H1 (cell line): ENCODE results near the gene GKN2. TPM values are rescaled to one million over a fixed set of nuclear protein-coding genes. Genes with fewer than 3 reads are reported as not detected.

Source experiments
- CTCF ChIA-PET: fragments of 300-600 bp; sonication (Branson Sonifier 250); formaldehyde crosslinking; loops from one replicate; lab custom pipeline; 2021; ENCODE audit not compliant: partially characterized antibody; lab: Charles Lee
- POLR2A ChIA-PET: fragments of 300-600 bp; sonication (Branson Sonifier 250); formaldehyde crosslinking; loops from one replicate; lab custom pipeline; 2021; ENCODE audit warnings: inconsistent platforms; ENCODE audit not compliant: partially characterized antibody; lab: Charles Lee
- DNase-seq, 2 experiments: peaks; one replicate each; pipeline versions ENCODE4 v3.0.0 to v3.0.0-alpha.2; 2010 to 2022; ENCODE audit warnings: low spot score in 2 of 2, low read depth in 1 of 2, mixed read lengths in 1 of 2
- FAIRE-seq: peaks from 2 replicates; lab custom pipeline; 2011; peaks lifted over from hg19 to GRCh38; lab: Jason Lieb, UNC
- H2AFZ ChIP-seq: 2 replicates; pipeline ENCODE4 v1.8.1; 2012; ENCODE audit warnings: low read length, inconsistent platforms
- H2AK5ac ChIP-seq: 2 replicates; pipeline ENCODE4 v1.6.1; 2013; ENCODE audit warnings: low read depth, low read length
- H2BK120ac ChIP-seq: replicated peaks from 2 replicates; pipeline ENCODE3; 2013; ENCODE audit warnings: low read depth, low read length, inconsistent platforms
- H2BK12ac ChIP-seq: 2 replicates; pipeline ENCODE4 v1.6.1; 2013; ENCODE audit warnings: low read depth, low read length
- H2BK15ac ChIP-seq: 2 replicates; pipeline ENCODE4 v1.6.1; 2013; ENCODE audit warnings: low read length
- H2BK20ac ChIP-seq: 2 replicates; pipeline ENCODE4 v1.6.1; 2013; ENCODE audit warnings: low read length
- H2BK5ac ChIP-seq: 2 replicates; pipeline ENCODE4 v1.6.1; 2013; ENCODE audit warnings: low read depth, low read length
- H3K14ac ChIP-seq: 2 replicates; pipeline ENCODE4 v1.6.1; 2013; ENCODE audit warnings: inconsistent platforms; ENCODE audit not compliant: insufficient read length
- H3K18ac ChIP-seq: 2 replicates; pipeline ENCODE4 v1.6.1; 2013; ENCODE audit warnings: low read length; ENCODE audit errors: extremely low read depth
- H3K23ac ChIP-seq: 2 replicates; pipeline ENCODE4 v1.6.1; 2013; ENCODE audit warnings: inconsistent platforms; ENCODE audit not compliant: insufficient read length
- H3K23me2 ChIP-seq: 2 replicates; pipeline ENCODE4 v1.6.1; 2013; ENCODE audit warnings: low read depth, low read length
- H3K27ac ChIP-seq: 2 replicates; pipeline ENCODE4 v1.6.1; 2011; ENCODE audit warnings: low read depth, low read length, inconsistent platforms
- H3K27me3 ChIP-seq, 4 experiments: replicated peaks in 1 of 4; 1 replicate in 1 of 4; 2 replicates in 3 of 4; pipeline versions ENCODE4 v1.6.1 to v1.8.1; 2011 to 2013; ENCODE audit warnings: low read length in 3 of 4, mild to moderate bottlenecking in 3 of 4, inconsistent platforms in 2 of 4, mixed read lengths in 2 of 4, moderate library complexity in 1 of 4; ENCODE audit not compliant: control insufficient read depth in 3 of 4, insufficient read depth in 3 of 4; ENCODE audit errors: extremely low read depth in 1 of 4
- H3K36me3 ChIP-seq, 4 experiments: 2 replicates each; pipeline versions ENCODE4 v1.6.1 to v1.8.1; 2011 to 2013; ENCODE audit warnings: mild to moderate bottlenecking in 4 of 4, low read length in 3 of 4, moderate library complexity in 2 of 4, control low read depth in 1 of 4, inconsistent platforms in 1 of 4; ENCODE audit not compliant: insufficient read depth in 4 of 4, control insufficient read depth in 2 of 4
- H3K4ac ChIP-seq: replicated peaks from 2 replicates; pipeline ENCODE3; 2013; ENCODE audit warnings: low read length, low read depth, mixed read lengths, inconsistent platforms; ENCODE audit not compliant: insufficient read length
- H3K4me1 ChIP-seq, 4 experiments: replicated peaks in 1 of 4; 1 replicate in 1 of 4; 2 replicates in 3 of 4; pipeline versions ENCODE4 v1.6.1 to v1.8.1; 2011 to 2013; ENCODE audit warnings: low read length in 3 of 4, inconsistent platforms in 2 of 4, mixed read lengths in 1 of 4; ENCODE audit not compliant: insufficient read depth in 4 of 4, control insufficient read depth in 3 of 4
- H3K4me2 ChIP-seq, 2 experiments: 2 replicates each; pipeline versions ENCODE4 v1.6.1 to v1.8.1; 2011 to 2013; ENCODE audit warnings: low read depth in 2 of 2, low read length in 2 of 2, control low read depth in 1 of 2, inconsistent platforms in 1 of 2, mild to moderate bottlenecking in 1 of 2; ENCODE audit not compliant: insufficient read depth in 1 of 2
- H3K4me3 ChIP-seq, 4 experiments: fragments of 200-600, 300-600 bp in 1 of 4; sonication (generic), shearing (Covaris generic), sonication (Bioruptor Twin) in 1 of 4; 2 replicates each; pipeline versions ENCODE4 v1.5.1 to v1.8.1; 2011 to 2016; ENCODE audit warnings: low read length in 4 of 4, low read depth in 3 of 4, control low read depth in 2 of 4, inconsistent platforms in 2 of 4, mild to moderate bottlenecking in 2 of 4, mixed read lengths in 1 of 4, moderate library complexity in 1 of 4; ENCODE audit not compliant: insufficient read depth in 2 of 4; ENCODE audit errors: extremely low read depth in 1 of 4
- H3K56ac ChIP-seq: replicated peaks from 2 replicates; pipeline ENCODE3; 2013; ENCODE audit warnings: low read depth, mild to moderate bottlenecking, mixed read lengths, low read length, inconsistent platforms; ENCODE audit not compliant: insufficient read length
- H3K79me1 ChIP-seq: 2 replicates; pipeline ENCODE4 v1.6.1; 2013; ENCODE audit warnings: low read depth, low read length, control low read depth
- H3K79me2 ChIP-seq, 2 experiments: 2 replicates each; pipeline versions ENCODE4 v1.6.1 to v1.8.1; 2012 to 2013; ENCODE audit warnings: low read length in 2 of 2, mild to moderate bottlenecking in 2 of 2, inconsistent platforms in 1 of 2; ENCODE audit not compliant: insufficient read depth in 2 of 2, control insufficient read depth in 1 of 2
- H3K9ac ChIP-seq, 4 experiments: replicated peaks in 1 of 4; 1 replicate in 1 of 4; 2 replicates in 3 of 4; pipeline versions ENCODE4 v1.6.1 to v1.8.1; 2011 to 2013; ENCODE audit warnings: low read depth in 3 of 4, low read length in 3 of 4, control low read depth in 2 of 4, mild to moderate bottlenecking in 2 of 4, moderate library complexity in 2 of 4, inconsistent platforms in 1 of 4; ENCODE audit errors: extremely low read depth in 1 of 4
- H3K9me3 ChIP-seq, 2 experiments: 2 replicates each; pipeline versions ENCODE4 v1.6.1 to v1.8.1; 2012 to 2013; ENCODE audit warnings: mild to moderate bottlenecking in 2 of 2, moderate library complexity in 2 of 2, control low read depth in 1 of 2, inconsistent platforms in 1 of 2, low read depth in 1 of 2, low read length in 1 of 2, mixed read lengths in 1 of 2; ENCODE audit not compliant: insufficient read depth in 2 of 2
- H4K20me1 ChIP-seq, 2 experiments: replicated peaks in 1 of 2; 2 replicates each; pipeline versions ENCODE3 to v1.8.1; 2011 to 2013; ENCODE audit warnings: inconsistent platforms in 2 of 2, low read length in 2 of 2, mild to moderate bottlenecking in 1 of 2; ENCODE audit not compliant: insufficient read depth in 2 of 2, control insufficient read depth in 1 of 2
- H4K5ac ChIP-seq: 2 replicates; pipeline ENCODE4 v1.6.1; 2013; ENCODE audit warnings: low read length, low read depth, mixed read lengths, inconsistent platforms; ENCODE audit not compliant: insufficient read length
- H4K8ac ChIP-seq: 2 replicates; pipeline ENCODE4 v1.8.0; 2013; ENCODE audit warnings: mild to moderate bottlenecking, moderate library complexity, low read length, inconsistent platforms; ENCODE audit not compliant: insufficient read depth; ENCODE audit errors: extremely low read depth
- H4K91ac ChIP-seq: replicated peaks from 2 replicates; pipeline ENCODE3; 2013; ENCODE audit warnings: low read length, mixed read lengths, inconsistent platforms; ENCODE audit not compliant: insufficient read length
- ATF2 ChIP-seq: IDR thresholded peaks from 2 replicates; pipeline ENCODE4 v1.6.1; 2012; ENCODE audit warnings: low read length, inconsistent platforms
- BCL11A ChIP-seq, 2 experiments: IDR thresholded peaks; one replicate each; pipeline ENCODE4 v1.6.1; 2011; ENCODE audit warnings: low read depth in 2 of 2, low read length in 2 of 2, mild to moderate bottlenecking in 2 of 2
- BRCA1 ChIP-seq: IDR thresholded peaks from 2 replicates; pipeline ENCODE4 v1.6.1; 2012; ENCODE audit warnings: low read depth, low read length, improper control_type of control experiment
- CBX8 ChIP-seq: fragments of 300-800, 300-1000 bp; sonication (generic); IDR thresholded peaks from 2 replicates; pipeline ENCODE4 v1.7.1; 2016; ENCODE audit warnings: low read depth, low read length, borderline replicate concordance
- CHD2 ChIP-seq: IDR thresholded peaks from 2 replicates; pipeline ENCODE4 v1.6.1; 2012; ENCODE audit warnings: low read length, improper control_type of control experiment
- JUND ChIP-seq: IDR thresholded peaks from 2 replicates; pipeline ENCODE4 v1.6.1; 2011; ENCODE audit warnings: mild to moderate bottlenecking, improper control_type of control experiment, low read length
- KDM4A ChIP-seq: IDR thresholded peaks from one replicate; pipeline ENCODE4 v1.7.1; 2012; ENCODE audit warnings: low read depth, mild to moderate bottlenecking, moderate library complexity, low read length, inconsistent platforms; ENCODE audit not compliant: severe bottlenecking
- KDM5A ChIP-seq: fragments of 200-600 bp; IDR thresholded peaks from 2 replicates; pipeline ENCODE4 v1.7.1; 2012; ENCODE audit warnings: mild to moderate bottlenecking, low read length, inconsistent platforms, mixed read lengths
- NANOG ChIP-seq: IDR thresholded peaks from 2 replicates; pipeline ENCODE4 v1.6.1; 2011; ENCODE audit warnings: low read length, low read depth, mild to moderate bottlenecking, inconsistent platforms; ENCODE audit not compliant: insufficient read depth, poor library complexity, severe bottlenecking
- POLR2AphosphoS5 ChIP-seq: IDR thresholded peaks from 2 replicates; pipeline ENCODE4 v1.6.1; 2011; ENCODE audit warnings: low read depth, low read length
- TAF1 ChIP-seq: IDR thresholded peaks from 2 replicates; pipeline ENCODE4 v1.6.1; 2011; ENCODE audit warnings: mild to moderate bottlenecking, low read depth, low read length
- USF2 ChIP-seq: IDR thresholded peaks from 2 replicates; pipeline ENCODE4 v1.6.1; 2011; ENCODE audit warnings: low read length, improper control_type of control experiment
- WGBS, 2 experiments: shearing (Covaris generic) in 1 of 2; methylation state at CpG; one replicate each; pipeline versions ENCODE4 v1.1.6 to v1.1.7; 2013 to 2015; ENCODE audit warnings: low lambda C conversion rate in 2 of 2, mixed read lengths in 2 of 2, inconsistent platforms in 1 of 2, low coverage in 1 of 2, missing lambda C conversion rate in 1 of 2; ENCODE audit not compliant: insufficient replicate concordance in 2 of 2, insufficient coverage in 1 of 2, insufficient read length in 1 of 2; ENCODE audit errors: extremely low coverage in 1 of 2, missing lambda C conversion rate in 1 of 2; 5-methylcytosine and 5-hydroxymethylcytosine counted together
- polyA plus RNA-seq, 7 experiments: library from polyadenylated mRNA; depleted of rRNA in 3 of 7; stranded (reverse) in 5 of 7; unstranded in 2 of 7; fragments of >200 nt in 5 of 7; fragments of 200-250 nt in 2 of 7; gene quantifications; 1 replicate in 5 of 7; 2 replicates in 1 of 7; 4 replicates in 1 of 7; pipeline versions ENCODE4 v1.2.1 to v1.2.3, GENCODE V29; 2011 to 2013; ENCODE audit warnings: missing spikeins in 2 of 7, mixed read lengths in 2 of 7
- total RNA-seq: library from RNA; stranded (reverse); fragmentation: NEBNext Ultra II Directional; extraction: Animal tissue kit (Norgen Biotek cat#: 25700); gene quantifications from 2 replicates; pipeline ENCODE4 v1.2.1, GENCODE V29; 2021

Gene GKN2
- total and polyA plus RNA-seq, 2 of the 8 experiments (the other 6 are each of a cell fraction or from before 2014, with no cell fraction given): not detected

DNA sequence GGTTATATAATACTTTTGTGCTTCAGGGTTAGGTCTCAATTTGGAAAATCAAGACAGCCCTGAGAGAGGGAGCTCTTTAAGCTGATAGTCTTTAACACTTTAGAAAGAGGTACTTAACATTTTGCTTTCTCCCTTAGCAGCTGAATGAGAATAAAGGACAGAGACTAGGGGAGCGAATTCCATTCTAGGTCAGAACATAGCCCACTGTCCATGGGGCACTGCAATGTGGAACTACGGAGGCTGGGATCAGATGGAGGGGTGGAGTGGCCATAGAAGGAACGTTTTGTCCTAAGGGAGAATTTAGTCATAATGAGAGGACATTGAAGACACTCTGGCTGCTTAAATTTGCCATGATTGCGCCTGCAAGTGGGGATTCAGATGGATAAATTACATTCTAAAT, 794 bp downstream of the GKN2 start:
- DNase-seq (no peak), FAIRE-seq (peak; percentile 42)
- no peak overlapping the region for H3K27ac ChIP-seq
- no peaks in the 10 kb centered on the region for H3K79me2 ChIP-seq
- H3K27me3 ChIP-seq: peaks cover 0 to 1% (median 0%) of the 10 kb centered on the region in 4 experiments; a peak in 1 of 7 replicates
- no peak overlapping the region for H2AK5ac ChIP-seq
- 58% methylated on average over 4 of the region's 4 CpGs; no CpG with 5 or more reads in 1 of the 2 experiments for WGBS, 2 experiments
- no peak overlapping the region for H2BK20ac ChIP-seq
- no peaks in the 10 kb centered on the region for H4K20me1 ChIP-seq
- ChIA-PET CTCF (interaction anchor here (0.6 to 1.8 kb wide), 4 partner anchors 8 to 552 kb away, joined by 3 to 14 read pairs (median 4); no protein-coding TSS in a partner anchor), POLR2A (no interaction called here)
- no peak overlapping the region for H4K5ac ChIP-seq
- H4K91ac ChIP-seq: no peak overlapping the region
- H2BK15ac ChIP-seq: no peak overlapping the region
- H3K36me3 ChIP-seq: no peaks in the 10 kb centered on the region
- H4K8ac ChIP-seq: no peak overlapping the region
- H3K23me2 ChIP-seq: no peaks in the 10 kb centered on the region
- no peak overlapping the region; a peak in 1 of 4 replicates for H3K4me2 ChIP-seq
- no peak overlapping the region for H3K56ac ChIP-seq
- H3K9me3 ChIP-seq: no peaks in the 10 kb centered on the region
- no peak overlapping the region for H3K4ac ChIP-seq
- H2BK120ac ChIP-seq: no peak overlapping the region
- no peaks in the 10 kb centered on the region for H3K79me1 ChIP-seq
- no peak overlapping the region for H2BK5ac ChIP-seq
- H2AFZ ChIP-seq: no peak overlapping the region
- no peak overlapping the region for H3K23ac ChIP-seq
- H3K4me1 ChIP-seq: peaks cover 0 to 3% (median 0%) of the 10 kb centered on the region in 4 experiments; a peak in 1 of 7 replicates
- no peak overlapping the region for H3K4me3 ChIP-seq
- H3K18ac ChIP-seq: no peak overlapping the region
- no peak overlapping the region for H3K14ac ChIP-seq
- H2BK12ac ChIP-seq: no peak overlapping the region
- H3K9ac ChIP-seq: no peak overlapping the region
- no peak for TF ChIP-seq BRCA1
- TF ChIP-seq ATF2: no peak
- TF ChIP-seq KDM5A: no peak
- TF ChIP-seq TAF1: no peak
- TF ChIP-seq USF2: no peak
- TF ChIP-seq CBX8: no peak
- TF ChIP-seq KDM4A: no peak
- no peak for TF ChIP-seq POLR2AphosphoS5
- no peak for TF ChIP-seq JUND
- no peak for TF ChIP-seq NANOG
- no peak for TF ChIP-seq BCL11A (IDR thresholded peaks at IDR 0.05; ENCODE audit: low read depth in 2 of 2, low read length in 2 of 2)
- TF ChIP-seq CHD2: no peak
